ENCODE measurements around the gene ZFR.
"Not testable (repeated sequence)": the region's sequence is repeated elsewhere in the genome, so short reads cannot be mapped to it uniquely, and the experiment has no call there.

ZFR gene

DNA sequence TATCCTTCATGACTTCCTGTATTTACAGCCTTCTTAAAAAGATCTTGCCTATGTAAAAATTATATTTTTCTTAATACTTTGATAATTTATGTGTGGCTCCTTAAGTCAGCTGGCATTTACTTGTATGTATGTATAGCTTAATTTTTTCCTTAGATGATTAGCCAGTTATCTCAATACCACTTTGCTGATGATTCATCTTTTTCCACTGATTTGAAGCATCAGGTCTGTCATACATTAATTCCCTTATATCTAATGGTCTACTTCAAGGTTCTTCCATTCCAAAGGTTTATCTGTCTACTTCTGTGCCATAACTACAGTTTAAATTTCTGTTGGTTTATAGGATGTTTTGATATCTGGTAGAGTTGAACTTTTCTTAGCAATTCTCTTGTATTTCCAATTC is 86.9 kb downstream of the ZFR start:
- no peak for DNase-seq (ENCODE audit: low spot score)

- DNase-seq (ENCODE audit: low spot score), result no peak
Measured at GRCh38 chr5:32355686-32356085, 88.9 kb downstream of the ZFR start.

- DNase-seq (ENCODE audit: low spot score), result no peak
Measured at GRCh38 chr5:32353420-32353819, 91.1 kb downstream of the ZFR start.

DNA sequence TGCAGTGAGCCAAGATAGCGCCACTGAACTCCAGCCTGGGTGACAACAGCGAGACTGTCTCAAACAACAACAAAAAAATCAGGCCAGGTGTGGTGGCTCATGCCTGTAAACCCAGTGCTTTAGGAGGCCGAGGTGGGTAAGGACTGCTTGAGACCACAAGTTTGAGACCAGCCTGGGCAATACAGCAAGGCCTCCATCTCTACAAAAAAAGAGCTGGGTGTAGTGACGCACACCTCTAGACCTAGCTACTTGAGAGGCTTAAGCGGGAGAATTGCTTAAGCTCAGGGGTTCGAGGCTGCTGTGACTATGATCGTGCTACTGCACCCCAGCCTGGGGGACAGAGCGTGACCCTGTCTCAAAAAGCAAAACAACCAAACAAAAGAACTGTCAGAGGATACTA is 91.9 kb downstream of the ZFR start:
- DNase-seq (ENCODE audit: low spot score), result no peak

- DNase-seq (ENCODE audit: low spot score), result no peak
Measured at GRCh38 chr5:32346869-32347268, 97.7 kb downstream of the ZFR start.

DNA sequence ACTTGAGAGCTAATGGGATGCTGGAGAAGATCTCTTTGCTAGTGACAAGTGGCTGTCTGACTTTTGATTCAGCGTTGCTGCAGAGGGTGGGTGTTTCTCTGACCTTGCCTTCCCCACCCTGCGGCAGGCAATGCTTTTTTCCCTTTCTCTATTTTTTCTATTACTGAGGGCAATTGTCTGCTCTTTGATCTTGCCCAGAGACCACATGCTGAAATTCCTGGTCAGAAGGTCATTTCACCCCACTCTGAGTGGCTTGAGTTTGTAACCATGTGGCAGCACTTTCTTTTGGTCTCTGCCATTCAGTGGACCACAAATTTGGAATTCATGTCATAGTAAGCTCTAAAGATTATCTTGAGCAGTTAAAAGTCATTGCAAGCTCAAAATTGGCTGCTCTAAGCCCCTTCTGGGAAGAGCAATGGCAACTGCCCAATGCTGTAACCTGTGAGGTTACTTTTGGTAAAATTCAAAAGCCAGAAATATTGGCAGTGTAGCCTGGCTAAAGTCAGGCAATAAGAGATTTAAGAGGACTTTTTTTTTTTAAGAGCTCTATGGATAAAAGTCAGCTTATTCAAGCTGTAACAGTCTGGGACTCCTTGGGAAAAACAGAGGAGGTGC is 101.4 kb downstream of the ZFR start:
- no peak for DNase-seq (ENCODE audit: low spot score)

DNA sequence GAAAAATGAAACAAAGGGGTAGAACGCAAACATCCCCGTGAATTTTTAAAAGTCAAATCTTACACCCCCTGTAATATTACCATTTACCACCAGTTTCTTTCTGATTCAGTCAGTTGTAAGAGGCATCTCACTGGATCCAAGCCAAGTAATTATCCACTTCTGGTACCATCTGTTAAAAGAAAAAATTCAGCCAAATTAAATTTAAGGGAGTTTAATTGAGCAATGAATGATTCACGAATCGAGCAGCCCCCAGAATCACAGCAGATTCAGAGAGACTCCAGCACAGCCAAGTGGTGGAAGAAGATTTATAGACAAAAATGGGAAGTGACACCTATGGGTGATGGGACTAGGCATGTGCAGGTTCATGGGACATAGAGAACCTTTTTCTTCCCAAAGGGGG is 101.9 kb downstream of the ZFR start:
- no peak for DNase-seq (ENCODE audit: low spot score)

GRCh38 chr5:32339878-32340277 is 104.7 kb downstream of the ZFR start:
- no peak for DNase-seq (ENCODE audit: low spot score)

DNA sequence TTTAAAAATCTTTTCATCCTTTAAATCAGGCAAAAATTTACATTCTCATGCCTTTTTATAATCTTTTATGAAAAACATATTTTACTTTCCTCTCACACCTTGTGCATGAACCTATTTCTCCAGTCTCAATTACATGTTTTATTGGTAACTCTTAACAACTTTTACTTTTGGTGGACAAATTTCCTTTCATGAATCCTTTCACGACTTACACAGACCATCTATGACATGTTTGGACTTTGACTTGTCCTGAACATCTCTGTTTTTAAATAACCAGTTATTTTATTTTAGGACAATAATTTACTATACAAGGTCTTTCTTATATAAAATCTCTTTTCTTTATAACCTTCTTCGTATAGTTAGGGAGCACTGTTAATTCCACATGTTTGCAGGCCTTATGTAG is 105.3 kb downstream of the ZFR start:
- no peak for DNase-seq (ENCODE audit: low spot score)

GRCh38 chr5:32332966-32333365 is 111.6 kb downstream of the ZFR start:
- no peak for DNase-seq (ENCODE audit: low spot score)

- no peak for DNase-seq (ENCODE audit: low spot score)
Measured at GRCh38 chr5:32332361-32332760, 112.2 kb downstream of the ZFR start.

DNA sequence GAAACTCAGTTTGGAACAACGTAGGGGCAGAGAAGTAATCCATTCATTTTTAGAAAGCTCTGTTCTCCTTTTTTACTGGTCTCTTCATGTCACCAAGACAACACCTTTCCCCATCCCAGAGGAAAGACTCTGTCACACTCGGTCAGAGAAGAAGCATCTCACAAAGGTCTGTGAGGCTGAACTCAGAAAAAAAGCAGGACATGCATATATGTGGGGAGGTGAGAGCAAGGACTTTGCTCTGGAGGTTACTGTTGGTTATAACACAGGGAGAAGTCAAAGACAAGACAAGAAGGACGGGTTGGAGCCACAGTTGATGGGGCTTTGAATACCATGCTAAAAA is 112.6 kb downstream of the ZFR start:
- DNase-seq (ENCODE audit: low spot score), result no peak

DNA sequence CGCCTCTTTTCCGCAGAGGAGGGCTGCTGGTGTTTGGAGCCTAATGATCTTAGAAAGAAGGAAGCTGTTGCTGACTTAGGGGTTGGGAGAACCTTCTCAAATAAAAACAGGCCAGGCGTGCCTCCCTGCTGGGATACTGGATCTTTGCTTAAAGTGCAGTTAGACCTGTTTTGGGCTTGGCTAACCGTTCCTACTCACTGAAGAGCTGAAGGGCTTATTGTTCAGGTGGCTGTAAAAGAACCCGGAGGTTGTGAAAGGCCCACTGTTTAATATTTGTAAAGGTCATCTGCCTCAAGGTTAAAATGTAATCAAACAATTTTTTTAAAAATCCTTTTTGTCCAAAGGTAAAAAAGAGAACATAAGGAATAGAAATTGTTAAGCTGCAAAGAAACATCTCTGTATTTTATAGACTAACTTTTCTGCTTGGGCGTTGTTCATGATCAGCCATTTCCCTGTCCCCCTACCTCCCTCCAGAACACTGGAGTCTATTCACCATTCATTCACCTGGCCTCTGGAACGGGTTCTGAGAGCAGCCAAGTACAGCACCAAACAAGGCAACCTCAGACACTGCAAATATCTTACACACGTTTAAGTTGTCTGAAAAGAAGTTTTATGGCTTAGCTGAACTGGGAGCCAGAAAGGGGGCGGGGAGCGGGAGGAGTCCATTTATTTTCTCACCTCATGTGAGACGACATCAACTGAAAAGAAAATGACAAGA is 113.2 kb downstream of the ZFR start:
- no peak for DNase-seq (ENCODE audit: low spot score)

- DNase-seq (ENCODE audit: low spot score), result no peak
Measured at GRCh38 chr5:32330126-32330971, 114.2 kb downstream of the ZFR start.

DNA sequence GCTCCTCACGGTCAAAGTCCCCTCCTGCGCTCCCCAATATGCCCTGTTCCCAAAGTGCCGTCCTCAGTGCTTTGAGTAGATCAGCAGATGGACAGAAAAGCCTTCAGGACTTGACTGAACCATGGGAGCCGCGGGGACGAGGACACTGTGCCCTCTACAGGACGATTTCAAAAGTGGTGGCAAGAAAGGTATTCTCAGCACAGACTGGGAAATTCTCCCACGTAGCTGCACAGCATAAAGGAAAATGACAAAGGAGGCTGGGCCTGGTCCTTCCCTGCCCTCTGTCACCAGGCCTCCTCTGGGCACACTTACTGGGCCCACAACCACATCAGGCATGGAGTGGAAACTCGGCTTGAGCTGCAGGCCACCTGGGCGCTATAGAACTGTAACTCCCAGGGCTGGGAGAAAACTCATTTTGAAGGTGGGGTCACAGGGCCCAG is 115.1 kb downstream of the ZFR start:
- peak; percentile 82 for DNase-seq (ENCODE audit: low spot score)

- DNase-seq (ENCODE audit: low spot score), result no peak
Measured at GRCh38 chr5:32326216-32326772, 118.2 kb downstream of the ZFR start.

DNA sequence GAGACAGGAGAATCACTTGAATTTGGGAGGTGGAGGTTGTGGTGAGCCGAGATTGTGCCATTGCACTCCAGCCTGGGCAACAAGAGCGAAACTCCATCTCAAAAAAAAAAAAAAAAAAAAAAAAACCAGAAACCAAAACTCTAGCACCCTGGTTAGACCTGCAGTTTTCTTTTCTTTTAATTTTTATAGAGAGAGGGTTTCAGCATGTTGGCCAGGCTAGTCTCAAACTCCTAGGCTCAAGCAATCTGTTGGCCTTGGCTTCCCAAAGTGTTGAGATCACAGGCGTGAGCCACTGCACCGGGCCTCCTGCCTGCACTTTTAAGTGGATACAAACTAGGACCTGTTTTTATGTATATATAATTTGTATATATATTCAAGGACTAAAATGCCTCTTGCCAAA is 118.9 kb downstream of the ZFR start:
- DNase-seq (ENCODE audit: low spot score), result no peak

GRCh38 chr5:32325062-32325461 is 119.5 kb downstream of the ZFR start:
- DNase-seq (ENCODE audit: low spot score), result no peak

DNA sequence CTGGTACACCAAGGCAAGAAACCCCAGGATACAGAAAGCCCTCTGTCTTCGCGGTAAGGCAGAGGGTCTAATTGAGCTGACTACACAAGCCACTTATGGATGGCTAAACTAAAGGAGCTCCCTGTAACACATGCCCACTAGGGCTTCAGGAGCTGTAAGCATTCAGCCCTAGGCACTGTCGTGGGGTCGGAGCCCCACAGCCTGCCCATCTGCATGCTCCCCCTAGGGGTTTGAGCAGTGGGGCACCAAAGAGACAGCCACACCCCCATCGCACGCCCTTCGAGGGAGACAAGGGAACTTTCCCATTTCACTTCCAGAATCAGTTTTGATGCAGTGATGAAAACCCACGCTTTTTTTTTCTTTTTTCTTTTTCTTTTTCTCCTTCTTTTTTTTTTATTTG is 120.8 kb downstream of the ZFR start:
- no peak for DNase-seq (ENCODE audit: low spot score)

GRCh38 chr5:32322882-32323281 is 121.7 kb downstream of the ZFR start:
- no peak for DNase-seq (ENCODE audit: low spot score)

GRCh38 chr5:32321787-32322186 is 122.8 kb downstream of the ZFR start:
- DNase-seq (ENCODE audit: low spot score), result not testable (repeated sequence)

GRCh38 chr5:32320576-32320975 is 124.0 kb downstream of the ZFR start:
- DNase-seq (ENCODE audit: low spot score), result no peak
